GM23338 (cell line): Measurements from ENCODE around the gene ADAMTS19.

Source experiments
- CREB1 ChIP-seq: fragments of 250-450 bp; sonication (Bioruptor Pico); IDR thresholded peaks from 2 replicates; pipeline ENCODE4 v1.5.0; 2020; ENCODE audit warnings: low read depth, mild to moderate bottlenecking, moderate library complexity
- CTCF ChIP-seq, 2 experiments: fragments of 200-600 bp in 1 of 2; sonication (generic) in 1 of 2; conservative IDR thresholded peaks; 2 replicates each; pipeline versions ENCODE4 v1.5.1 to v1.6.1; 2016 to 2017; ENCODE audit warnings: antibody characterized with exemption in 2 of 2, low read depth in 2 of 2, mild to moderate bottlenecking in 2 of 2, moderate library complexity in 1 of 2
- ETS1 ChIP-seq: IDR thresholded peaks from 2 replicates; pipeline ENCODE4 v1.6.1; 2016; ENCODE audit warnings: antibody characterized with exemption
- EZH2 ChIP-seq: fragments of 200-600 bp; sonication (generic); IDR thresholded peaks from one replicate; pipeline ENCODE4 v1.8.0; 2017; ENCODE audit warnings: antibody characterized with exemption, mild to moderate bottlenecking, low read depth; ENCODE audit not compliant: unreplicated experiment
- EZH2phosphoT487 ChIP-seq: fragments of 200-600 bp; sonication (generic); IDR thresholded peaks from one replicate; pipeline ENCODE4 v1.8.1; 2018; ENCODE audit warnings: antibody characterized with exemption; ENCODE audit not compliant: unreplicated experiment
- JUNB ChIP-seq: IDR thresholded peaks from one replicate; pipeline ENCODE4 v1.6.1; 2016; ENCODE audit warnings: antibody characterized with exemption; ENCODE audit not compliant: unreplicated experiment
- NANOG ChIP-seq: IDR thresholded peaks from 2 replicates; pipeline ENCODE4 v1.6.1; 2016; ENCODE audit warnings: antibody characterized with exemption, borderline replicate concordance
- POLR2AphosphoS5 ChIP-seq: IDR thresholded peaks from 2 replicates; pipeline ENCODE4 v1.6.1; 2016; ENCODE audit warnings: antibody characterized with exemption, low read depth
- REST ChIP-seq: IDR thresholded peaks from one replicate; pipeline ENCODE4 v1.6.1; 2018; ENCODE audit warnings: antibody characterized with exemption; ENCODE audit not compliant: unreplicated experiment
- STAT1 ChIP-seq: IDR thresholded peaks from one replicate; pipeline ENCODE4 v1.6.1; 2016; ENCODE audit warnings: antibody characterized with exemption; ENCODE audit not compliant: unreplicated experiment
- ZNF114 ChIP-seq: fragments of 250-450 bp; sonication (Bioruptor Pico); IDR thresholded peaks from 2 replicates; pipeline ENCODE4 v1.5.0; 2020; ENCODE audit warnings: mild to moderate bottlenecking, moderate library complexity
- ZNF331 ChIP-seq: fragments of 250-450 bp; sonication (Bioruptor Pico); IDR thresholded peaks from 2 replicates; pipeline ENCODE4 v1.5.0; 2020; ENCODE audit warnings: low read depth, mild to moderate bottlenecking, moderate library complexity

DNA sequence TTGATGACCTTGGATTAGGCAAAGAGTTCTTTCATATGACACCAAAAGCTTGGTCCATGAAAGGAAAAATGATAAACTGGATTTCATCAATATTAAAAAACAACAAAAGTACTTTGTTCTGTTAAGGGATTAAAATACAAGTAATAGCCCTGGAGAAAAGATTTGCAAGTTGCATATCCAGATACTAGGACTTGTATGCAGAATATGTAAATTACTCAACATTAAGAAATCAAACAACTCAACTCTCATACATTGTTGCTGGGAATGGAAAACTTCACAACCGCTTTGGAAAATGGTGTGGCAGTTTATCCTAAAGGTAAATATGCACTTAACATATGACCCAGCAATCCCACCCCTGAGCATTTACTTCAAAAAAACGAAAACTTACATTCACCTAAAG is 112.0 kb downstream of the ADAMTS19 start:
- TF ChIP-seq CTCF (conservative IDR thresholded peaks at IDR 0.05; ENCODE audit: low read depth in 2 of 2): no peak
- TF ChIP-seq EZH2phosphoT487: no peak
- TF ChIP-seq POLR2AphosphoS5: no peak
- TF ChIP-seq REST: no peak
- no peak for TF ChIP-seq NANOG
- TF ChIP-seq EZH2: no peak
- no peak for TF ChIP-seq STAT1
- no peak for TF ChIP-seq JUNB
- no peak for TF ChIP-seq CREB1
- no peak for TF ChIP-seq ETS1
- TF ChIP-seq ZNF331 (CRISPR knock-in tag): no peak
- no peak for TF ChIP-seq ZNF114 (CRISPR knock-in tag)
